HCT116 (cell line): Measurements from ENCODE around the gene DLX2. TPM values are rescaled to one million over a fixed set of nuclear protein-coding genes. Genes with fewer than 3 reads are reported as not detected.

Experiments used
- ATAC-seq: fragments of 200-7000 bp; cut with Tn5 transposase; 2 replicates; pipeline ENCODE4 v1.9.1; 2020; ENCODE audit warnings: mild to moderate bottlenecking, moderate library complexity
- BruUV-seq: library from RNA; stranded (reverse); fragments of 400-500 nt; replicated peaks from 2 replicates; lab custom pipeline; 2021; lab: Mats Ljungman, UMichigan
- CTCF ChIA-PET: fragments of 300-600 bp; sonication (Branson Sonifier 250); formaldehyde crosslinking; loops from one replicate; lab custom pipeline; 2021; ENCODE audit warnings: antibody characterized with exemption; lab: Charles Lee
- POLR2A ChIA-PET: fragments of 300-600, 350-600 bp; sonication (Branson Sonifier 250); formaldehyde crosslinking; loops from one replicate; lab custom pipeline; 2021; ENCODE audit warnings: antibody characterized with exemption; lab: Charles Lee
- RAD21 ChIA-PET, 2 experiments: fragments of 300-600 bp; sonication (Branson Sonifier 250); formaldehyde crosslinking; loops; one replicate each; lab custom pipeline; 2023; ENCODE audit warnings: low total read pairs in 2 of 2; ENCODE audit not compliant: uncharacterized antibody in 2 of 2, unreplicated experiment in 2 of 2, low non-redundant PET in 1 of 2; lab: Charles Lee
- DNase-seq: peaks from one replicate; pipeline ENCODE4 v3.0.0-alpha.2; 2010; ENCODE audit warnings: low read depth, low spot score
- H2AFZ ChIP-seq: fragments of 200-600 bp; shearing (Covaris generic), sonication (generic); 2 replicates; pipeline ENCODE4 v1.6.1; 2017; ENCODE audit warnings: low read depth, mixed run types, mixed read lengths, antibody characterized with exemption, low read length; ENCODE audit not compliant: poor library complexity, severe bottlenecking
- H3K27ac ChIP-seq: 2 replicates; pipeline ENCODE4 v1.5.1; 2012; ENCODE audit warnings: low read depth, low read length
- H3K27me3 ChIP-seq: fragments of 200-600 bp; sonication (generic); 2 replicates; pipeline ENCODE4 v1.6.1; 2016; ENCODE audit warnings: mixed run types, low read length, mixed read lengths; ENCODE audit not compliant: insufficient read depth
- H3K36me3 ChIP-seq, 2 experiments: fragments of 200-500 bp in 1 of 2; fragments of 200-600 bp in 1 of 2; sonication (Bioruptor generic) in 1 of 2; sonication (generic) in 1 of 2; 2 replicates each; pipeline versions ENCODE4 v1.5.1 to v1.6.1; 2014 to 2016; ENCODE audit warnings: low read length in 2 of 2, inconsistent platforms in 1 of 2, mixed read lengths in 1 of 2, mixed run types in 1 of 2; ENCODE audit not compliant: insufficient read depth in 2 of 2, control insufficient read depth in 1 of 2
- H3K4me1 ChIP-seq, 2 experiments: fragments of 200-600 bp in 1 of 2; sonication (generic) in 1 of 2; 2 replicates each; pipeline versions ENCODE4 v1.5.1 to v1.6.1; 2012 to 2017; ENCODE audit warnings: low read length in 2 of 2, inconsistent platforms in 1 of 2, mild to moderate bottlenecking in 1 of 2, mixed read lengths in 1 of 2, mixed run types in 1 of 2, moderate library complexity in 1 of 2; ENCODE audit not compliant: insufficient read depth in 2 of 2, control insufficient read depth in 1 of 2
- H3K4me2 ChIP-seq: fragments of 200-600 bp; sonication (generic); 2 replicates; pipeline ENCODE4 v1.6.1; 2017; ENCODE audit warnings: mixed run types, low read length, mixed read lengths
- H3K4me3 ChIP-seq, 2 experiments: fragments of 200-600 bp in 1 of 2; sonication (generic) in 1 of 2; replicated peaks in 1 of 2; 2 replicates each; pipeline ENCODE4 v1.5.1; 2011 to 2016; ENCODE audit warnings: low read length in 2 of 2, control low read depth in 1 of 2, low read depth in 1 of 2, mild to moderate bottlenecking in 1 of 2, mixed read lengths in 1 of 2, mixed run types in 1 of 2
- H3K79me2 ChIP-seq: fragments of 200-600 bp; sonication (generic); 2 replicates; pipeline ENCODE4 v1.6.1; 2017; ENCODE audit warnings: mild to moderate bottlenecking, mixed run types, low read length, moderate library complexity, mixed read lengths; ENCODE audit not compliant: insufficient read depth
- H3K9ac ChIP-seq: fragments of 200-600 bp; sonication (generic); 2 replicates; pipeline ENCODE4 v1.6.1; 2016; ENCODE audit warnings: low read length, mixed read lengths
- H3K9me2 ChIP-seq: fragments of 200-600 bp; sonication (generic), shearing (Covaris generic); 2 replicates; pipeline ENCODE4 v1.6.1; 2017; ENCODE audit warnings: mixed run types, mild to moderate bottlenecking, moderate library complexity; ENCODE audit not compliant: insufficient read depth
- H3K9me3 ChIP-seq, 2 experiments: fragments of 200-500 bp in 1 of 2; fragments of 200-600 bp in 1 of 2; sonication (Bioruptor generic) in 1 of 2; sonication (generic) in 1 of 2; 2 replicates each; pipeline ENCODE4 v1.6.1; 2014 to 2017; ENCODE audit warnings: low read length in 2 of 2, mixed read lengths in 2 of 2, inconsistent platforms in 1 of 2, low read depth in 1 of 2, mild to moderate bottlenecking in 1 of 2, mixed run types in 1 of 2, moderate library complexity in 1 of 2; ENCODE audit not compliant: control insufficient read depth in 1 of 2, insufficient read depth in 1 of 2
- H4K20me1 ChIP-seq: fragments of 200-600 bp; sonication (generic), shearing (Covaris generic); 2 replicates; pipeline ENCODE4 v1.6.1; 2017; ENCODE audit warnings: mixed run types, mild to moderate bottlenecking, moderate library complexity; ENCODE audit not compliant: insufficient read depth
- ELF1 ChIP-seq: IDR thresholded peaks from 2 replicates; pipeline ENCODE4 v1.6.1; 2012; ENCODE audit warnings: low read depth, borderline replicate concordance
- REST ChIP-seq: IDR thresholded peaks from 2 replicates; pipeline ENCODE4 v1.6.1; 2012; ENCODE audit warnings: low read depth
- intact Hi-C: fragments of 100-400 bp; cut with micrococcal nuclease; formaldehyde crosslinking; loops from 2 replicates; pipeline ENCODE4 v1.10.0; 2022
- total RNA-seq: library from RNA; stranded (reverse); gene quantifications from one replicate; pipeline ENCODE4 v1.2.1, GENCODE V29; 2021; ENCODE audit not compliant: unreplicated experiment

The DLX2 gene
- total RNA-seq, 1 experiment from 2014 or later: 3.7 TPM

GRCh38 chr2:172088245-172089004 lies 14.3 kb downstream of the DLX2 start:
- intact Hi-C loops: no loop called here
- no peak overlapping the region for H3K4me2 ChIP-seq

More at GRCh38 chr2:172088245-172089004, 14.3 kb downstream of the DLX2 start:
- H3K36me3 ChIP-seq: no peaks in the 10 kb centered on the region
- TF ChIP-seq REST: no peak
- no peak for TF ChIP-seq ELF1
- TF ChIP-seq, all 23 proteins: peak for 0
- no peaks in the 10 kb centered on the region for H3K27me3 ChIP-seq
- H4K20me1 ChIP-seq: no peaks in the 10 kb centered on the region
- RAD21 ChIA-PET: no interaction called here
- no peak overlapping the region for H3K4me3 ChIP-seq
- DNase-seq (no peak), ATAC-seq (no peak)
- POLR2A ChIA-PET: no interaction called here
- H3K79me2 ChIP-seq: no peaks in the 10 kb centered on the region
- CTCF ChIA-PET: no interaction called here
- BruUV-seq: no TSS peak
- no peak overlapping the region for H3K27ac ChIP-seq
- no peaks in the 10 kb centered on the region for H3K9me2 ChIP-seq
- no peaks in the 10 kb centered on the region for H3K9me3 ChIP-seq
- H2AFZ ChIP-seq: no peak overlapping the region
- H3K4me1 ChIP-seq: peaks cover 0 to 17% of the 10 kb centered on the region in 2 experiments; a peak in 1 of 4 replicates
- H3K9ac ChIP-seq: no peak overlapping the region
